Fibroblast of lung (primary cell): ENCODE data around the gene CRIP1.

Source experiments
- CTCF ChIP-seq, 2 donors: IDR thresholded peaks in 1 of 2; conservative IDR thresholded peaks in 1 of 2; 1 replicate in 1 of 2; 2 replicates in 1 of 2; pipeline ENCODE4 v1.5.1; 2011 to 2012; ENCODE audit warnings: low read length in 2 of 2, control low read depth in 1 of 2, inconsistent platforms in 1 of 2, low read depth in 1 of 2, mild to moderate bottlenecking in 1 of 2
- EZH2 ChIP-seq: IDR thresholded peaks from 2 replicates; pipeline ENCODE4 v1.5.1; 2012; ENCODE audit warnings: low read length, control low read depth, mild to moderate bottlenecking; ENCODE audit errors: missing control alignments

- TF ChIP-seq CTCF (conservative IDR thresholded peaks at IDR 0.05 in 1 of 2, IDR thresholded peaks at IDR 0.05 in 1 of 2; ENCODE audit: low read depth in 1 of 2, low read length in 2 of 2) (no peak), EZH2 (no peak)
These were observed 38.6 kb downstream of the CRIP1 start for GRCh38 chr14:105525326-105525725.
